Vagina (tissue), 2 donors: ENCODE results near the gene RNU5B-1.

Experiments
- POLR2A ChIP-seq, 2 donors: fragments of 450-650 bp; IDR thresholded peaks; one replicate each; pipeline ENCODE4 v1.6.1; 2017; ENCODE audit warnings: antibody characterized with exemption in 2 of 2, mild to moderate bottlenecking in 2 of 2, moderate library complexity in 2 of 2
- TF ChIP-seq, protein P1 (sequence below), 3 experiments: fragments of 450-650 bp in 2 of 3; fragments of 200-600 bp in 1 of 3; sonication (generic) in 1 of 3; IDR thresholded peaks; one replicate each; pipeline ENCODE4 v1.5.1; 2017 to 2019; ENCODE audit warnings: antibody characterized with exemption in 3 of 3, mild to moderate bottlenecking in 2 of 3, moderate library complexity in 2 of 3

DNA sequence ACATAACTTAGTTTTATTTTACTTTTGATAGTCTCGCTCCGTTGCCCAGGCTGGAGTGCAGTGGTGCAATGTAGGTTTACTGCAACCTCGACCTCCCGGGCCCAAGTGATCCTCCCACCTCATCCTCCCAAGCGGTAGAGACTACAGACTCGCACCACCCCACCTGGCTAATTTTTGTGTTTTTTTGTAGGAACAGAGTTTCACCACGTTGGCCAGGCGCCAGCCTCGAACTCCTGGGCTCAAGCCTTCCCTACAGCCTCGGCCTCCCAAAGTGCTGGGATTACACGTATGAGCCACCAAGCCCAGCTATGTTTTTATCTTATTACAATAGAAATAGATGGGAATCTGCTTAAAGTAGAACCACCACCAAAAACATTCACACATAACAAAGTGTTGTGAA, 5.7 kb upstream of the RNU5B-1 start:
- TF ChIP-seq, protein P1, sequence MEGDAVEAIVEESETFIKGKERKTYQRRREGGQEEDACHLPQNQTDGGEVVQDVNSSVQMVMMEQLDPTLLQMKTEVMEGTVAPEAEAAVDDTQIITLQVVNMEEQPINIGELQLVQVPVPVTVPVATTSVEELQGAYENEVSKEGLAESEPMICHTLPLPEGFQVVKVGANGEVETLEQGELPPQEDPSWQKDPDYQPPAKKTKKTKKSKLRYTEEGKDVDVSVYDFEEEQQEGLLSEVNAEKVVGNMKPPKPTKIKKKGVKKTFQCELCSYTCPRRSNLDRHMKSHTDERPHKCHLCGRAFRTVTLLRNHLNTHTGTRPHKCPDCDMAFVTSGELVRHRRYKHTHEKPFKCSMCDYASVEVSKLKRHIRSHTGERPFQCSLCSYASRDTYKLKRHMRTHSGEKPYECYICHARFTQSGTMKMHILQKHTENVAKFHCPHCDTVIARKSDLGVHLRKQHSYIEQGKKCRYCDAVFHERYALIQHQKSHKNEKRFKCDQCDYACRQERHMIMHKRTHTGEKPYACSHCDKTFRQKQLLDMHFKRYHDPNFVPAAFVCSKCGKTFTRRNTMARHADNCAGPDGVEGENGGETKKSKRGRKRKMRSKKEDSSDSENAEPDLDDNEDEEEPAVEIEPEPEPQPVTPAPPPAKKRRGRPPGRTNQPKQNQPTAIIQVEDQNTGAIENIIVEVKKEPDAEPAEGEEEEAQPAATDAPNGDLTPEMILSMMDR (IDR thresholded peaks at IDR 0.05), result no peak
- no peak for TF ChIP-seq POLR2A (IDR thresholded peaks at IDR 0.05)
